Gastrocnemius medialis (tissue), 4 donors: ENCODE data around the gene TEK. TPM values are rescaled to one million over a fixed set of nuclear protein-coding genes. Genes with fewer than 3 reads are reported as not detected.

Source experiments
- ATAC-seq, 2 donors: fragments of 150-250 bp; one replicate each; pipeline ENCODE4 v1.9.1; 2016
- DNase-seq, 2 donors: peaks; one replicate each; pipeline ENCODE4 v3.0.0-alpha.2; 2019
- H3K27ac ChIP-seq, 4 donors: fragments of 200-600 bp; sonication (generic); 1 replicate in 1 of 4; 2 replicates in 3 of 4; pipeline ENCODE4 v1.5.1; 2016 to 2018; ENCODE audit warnings: mild to moderate bottlenecking in 2 of 4, moderate library complexity in 1 of 4
- H3K27me3 ChIP-seq, 3 donors: fragments of 200-600 bp; sonication (generic) in 2 of 3; 1 replicate in 1 of 3; 2 replicates in 2 of 3; pipeline versions ENCODE4 v1.5.1 to v1.6.0; 2016 to 2019; ENCODE audit warnings: mild to moderate bottlenecking in 1 of 3, moderate library complexity in 1 of 3
- H3K36me3 ChIP-seq, 2 donors: fragments of 200-600 bp; sonication (generic) in 1 of 2; one replicate each; pipeline ENCODE4 v1.5.1; 2017 to 2018
- H3K4me1 ChIP-seq, 2 donors: fragments of 200-600 bp; sonication (generic) in 1 of 2; one replicate each; pipeline ENCODE4 v1.5.1; 2016 to 2017; ENCODE audit warnings: mild to moderate bottlenecking in 2 of 2
- H3K4me3 ChIP-seq, 4 donors: fragments of 200-600 bp; sonication (generic) in 3 of 4; 1 replicate in 1 of 4; 2 replicates in 3 of 4; pipeline ENCODE4 v1.5.1; 2016 to 2019; ENCODE audit warnings: mild to moderate bottlenecking in 2 of 4
- H3K9me3 ChIP-seq, 3 donors: fragments of 200-600 bp; sonication (generic) in 2 of 3; 1 replicate in 1 of 3; 2 replicates in 2 of 3; pipeline ENCODE4 v1.5.1; 2016 to 2019
- CTCF ChIP-seq, 5 experiments: fragments of 450-650 bp in 3 of 5; fragments of 200-600 bp in 2 of 5; sonication (generic) in 2 of 5; IDR thresholded peaks in 4 of 5; conservative IDR thresholded peaks in 1 of 5; 1 replicate in 4 of 5; 2 replicates in 1 of 5; pipeline ENCODE4 v1.5.1; 2016 to 2019; ENCODE audit warnings: antibody characterized with exemption in 5 of 5, mild to moderate bottlenecking in 3 of 5, moderate library complexity in 3 of 5
- POLR2A ChIP-seq, 2 donors: fragments of 450-650 bp; IDR thresholded peaks; one replicate each; pipeline ENCODE4 v1.6.1; 2017; ENCODE audit warnings: antibody characterized with exemption in 2 of 2, mild to moderate bottlenecking in 2 of 2, moderate library complexity in 2 of 2
- in situ Hi-C, 4 donors: fragments of 200-750 bp; cut with MboI; loops; one replicate each; pipeline versions ENCODE4 v1.15.0 to v1.8.0; 2017; ENCODE audit warnings: low sequenced_read_pairs in 4 of 4
- intact Hi-C: fragments of 100-400 bp; cut with DNase I; formaldehyde crosslinking; loops from one replicate; pipeline ENCODE4 v1.15.1; 2023; ENCODE audit warnings: low total_unique reads
- total RNA-seq, 4 donors: library from RNA; depleted of rRNA; stranded (reverse); fragments of >200 nt; gene quantifications; one replicate each; pipeline versions ENCODE4 v1.1.0 to v1.2.3, GENCODE V29; 2016

Gene TEK
- total RNA-seq, 4 donors from 2014 or later, result 8.1 to 9.0 (median 8.4) TPM

- ATAC-seq, result no peak
- H3K9me3 ChIP-seq, result no peaks in the 10 kb centered on the region
- no peaks in the 10 kb centered on the region for H3K36me3 ChIP-seq
- H3K27ac ChIP-seq, result no peak overlapping the region
- peaks cover 3 to 9% of the 10 kb centered on the region in 2 donors for H3K4me1 ChIP-seq
- H3K4me3 ChIP-seq, result no peak overlapping the region
- no peaks in the 10 kb centered on the region for H3K27me3 ChIP-seq
- intact Hi-C loops (no loop called here), in situ Hi-C loops (no loop called here)
- no peak for DNase-seq
- TF ChIP-seq CTCF (IDR thresholded peaks at IDR 0.05 in 4 of 5, conservative IDR thresholded peaks at IDR 0.05 in 1 of 5), result no peak
- TF ChIP-seq POLR2A (IDR thresholded peaks at IDR 0.05), result no peak
These were observed 80.4 kb downstream of the TEK start for GRCh38 chr9:27189426-27189825.

- TF ChIP-seq CTCF (IDR thresholded peaks at IDR 0.05 in 4 of 5, conservative IDR thresholded peaks at IDR 0.05 in 1 of 5), result no peak
- no peak for TF ChIP-seq POLR2A (IDR thresholded peaks at IDR 0.05)
- Histone ChIP-seq H3K4me3 (no peak overlapping the region), H3K27ac (peak overlapping the region in 1 of 4 donors; percentile 21), H3K27me3 (no peaks in the 10 kb centered on the region), H3K36me3 (no peaks in the 10 kb centered on the region), H3K4me1 (peaks cover 0 to 12% of the 10 kb centered on the region in 2 donors), H3K9me3 (no peaks in the 10 kb centered on the region)
- in situ Hi-C loops (no loop called here), intact Hi-C loops (loop anchor here (10.0 kb wide), 1 partner anchor 78 kb away; no protein-coding TSS in a partner anchor)
- DNase-seq, result no peak
- peak in 1 of 2 donors; percentile 39 for ATAC-seq
These were observed 83.4 kb downstream of the TEK start for GRCh38 chr9:27192291-27192960.

GRCh38 chr9:27193886-27194285 lies 84.9 kb downstream of the TEK start:
- intact Hi-C loops (loop anchor here (10.0 kb wide), 1 partner anchor 79 kb away; no protein-coding TSS in a partner anchor), in situ Hi-C loops (no loop called here)
- no peaks in the 10 kb centered on the region for H3K36me3 ChIP-seq
- no peak for TF ChIP-seq POLR2A (IDR thresholded peaks at IDR 0.05)
- TF ChIP-seq CTCF (IDR thresholded peaks at IDR 0.05 in 4 of 5, conservative IDR thresholded peaks at IDR 0.05 in 1 of 5), result no peak
- no peak overlapping the region for H3K4me3 ChIP-seq
- peaks cover 0 to 12% of the 10 kb centered on the region in 2 donors for H3K4me1 ChIP-seq
- no peak for DNase-seq
- no peaks in the 10 kb centered on the region for H3K9me3 ChIP-seq
- ATAC-seq, result no peak
- no peaks in the 10 kb centered on the region for H3K27me3 ChIP-seq
- H3K27ac ChIP-seq, result no peak overlapping the region

- Histone ChIP-seq H3K27me3 (no peaks in the 10 kb centered on the region), H3K27ac (no peak overlapping the region), H3K4me3 (no peak overlapping the region), H3K36me3 (no peaks in the 10 kb centered on the region), H3K9me3 (no peaks in the 10 kb centered on the region), H3K4me1 (peaks cover 0 to 12% of the 10 kb centered on the region in 2 donors)
- no peak for DNase-seq
- TF ChIP-seq POLR2A (IDR thresholded peaks at IDR 0.05) (no peak), CTCF (IDR thresholded peaks at IDR 0.05 in 4 of 5, conservative IDR thresholded peaks at IDR 0.05 in 1 of 5) (no peak)
- intact Hi-C loops, result loop anchor here (10.0 kb wide), 1 partner anchor 80 kb away; no protein-coding TSS in a partner anchor
- ATAC-seq, result no peak
- in situ Hi-C loops, result no loop called here
These were observed 85.5 kb downstream of the TEK start for GRCh38 chr9:27194401-27195091.
